Astrocyte of the spinal cord (primary cell): ENCODE measurements around the gene CEP131.

ENCODE experiments used
- DNase-seq: peaks from one replicate; pipeline ENCODE4 v3.0.0; 2011; ENCODE audit warnings: low read depth, low spot score
- H3K4me3 ChIP-seq: 2 replicates; pipeline ENCODE4 v1.5.1; 2011; ENCODE audit warnings: low read depth, mild to moderate bottlenecking, low read length, moderate library complexity
- CTCF ChIP-seq: IDR thresholded peaks from 2 replicates; pipeline ENCODE4 v1.5.1; 2012; ENCODE audit warnings: low read depth, mild to moderate bottlenecking, low read length, inconsistent platforms
- in situ Hi-C: cut with HindIII; loops from 2 replicates; pipeline ENCODE4 v1.10.0; 2017; ENCODE audit warnings: low sequenced_read_pairs

The CEP131 gene

GRCh38 chr17:81258292-81258691 lies 35.5 kb upstream of the CEP131 start:
- peak; percentile 8 for TF ChIP-seq CTCF
- no peak overlapping the region for H3K4me3 ChIP-seq
- no peak for DNase-seq
- in situ Hi-C loops = no loop called here

- H3K4me3 ChIP-seq = no peak overlapping the region
- in situ Hi-C loops = no loop called here
- no peak for DNase-seq
- TF ChIP-seq CTCF = no peak
Observed at GRCh38 chr17:81257533-81257932, 34.8 kb upstream of the CEP131 start.

- H3K4me3 ChIP-seq = no peak overlapping the region
- no peak for TF ChIP-seq CTCF
- no peak for DNase-seq
- in situ Hi-C loops = no loop called here
Observed at GRCh38 chr17:81256616-81257015, 33.9 kb upstream of the CEP131 start.

- in situ Hi-C loops = no loop called here
- no peak overlapping the region for H3K4me3 ChIP-seq
- DNase-seq = peak; percentile 79
- peak; percentile 80 for TF ChIP-seq CTCF
Observed at GRCh38 chr17:81254955-81255717, 32.4 kb upstream of the CEP131 start.

- in situ Hi-C loops = no loop called here
- TF ChIP-seq CTCF = peak; percentile 71
- no peak for DNase-seq
- no peak overlapping the region for H3K4me3 ChIP-seq
Observed at GRCh38 chr17:81253358-81254131, 30.8 kb upstream of the CEP131 start.

GRCh38 chr17:81252987-81253329 lies 30.2 kb upstream of the CEP131 start:
- no peak for TF ChIP-seq CTCF
- no peak for DNase-seq
- H3K4me3 ChIP-seq = no peak overlapping the region
- in situ Hi-C loops = no loop called here
